SK-N-SH treated with all-trans-retinoic acid at 6 μM for 48 hours (cell line): ENCODE data around the gene KBTBD4.
"Not testable (repeated sequence)": the region's sequence is repeated elsewhere in the genome, so short reads cannot be mapped to it uniquely, and the experiment has no call there.

Experiments used
- ATAC-seq: fragments of 200-7000 bp; cut with Tn5 transposase; 3 replicates; pipeline ENCODE4 v1.9.1; 2020; ENCODE audit warnings: mild to moderate bottlenecking, moderate library complexity
- ARNTL ChIP-seq: fragments of 450-650 bp; formaldehyde crosslinking; IDR thresholded peaks from 2 replicates; pipeline ENCODE4 v1.5.0; 2020; ENCODE audit warnings: low read depth, mild to moderate bottlenecking, moderate library complexity, borderline replicate concordance
- BACH2 ChIP-seq: fragments of 250-450 bp; sonication (Bioruptor Pico); IDR thresholded peaks from 2 replicates; pipeline ENCODE4 v1.9.0; 2021; ENCODE audit warnings: mild to moderate bottlenecking, borderline replicate concordance
- ESRRG ChIP-seq: fragments of 250-450 bp; sonication (Bioruptor Pico); IDR thresholded peaks from 2 replicates; pipeline ENCODE4 v1.6.1; 2021; ENCODE audit warnings: mild to moderate bottlenecking
- GLIS3 ChIP-seq: fragments of 250-450 bp; sonication (Bioruptor Pico); IDR thresholded peaks from 2 replicates; pipeline ENCODE4 v1.5.0; 2020; ENCODE audit warnings: mild to moderate bottlenecking, moderate library complexity
- ISL1 ChIP-seq: fragments of 250-450 bp; sonication (Bioruptor Pico); IDR thresholded peaks from 2 replicates; pipeline ENCODE4 v2.1.2; 2022; ENCODE audit warnings: mild to moderate bottlenecking, moderate library complexity
- OSR1 ChIP-seq: fragments of 250-450 bp; sonication (Bioruptor Pico); IDR thresholded peaks from 2 replicates; pipeline ENCODE4 v1.8.0; 2022; ENCODE audit warnings: moderate library complexity, mild to moderate bottlenecking, inconsistent platforms
- PATZ1 ChIP-seq: fragments of 250-450 bp; sonication (Bioruptor Pico); IDR thresholded peaks from 2 replicates; pipeline ENCODE4 v1.8.0; 2020; ENCODE audit warnings: mild to moderate bottlenecking, moderate library complexity, borderline replicate concordance
- PPARA ChIP-seq: fragments of 250-450 bp; sonication (Bioruptor Pico); IDR thresholded peaks from 2 replicates; pipeline ENCODE4 v1.5.0; 2020; ENCODE audit warnings: mild to moderate bottlenecking, borderline replicate concordance
- RARB ChIP-seq: fragments of 250-450 bp; sonication (Bioruptor Pico); IDR thresholded peaks from 2 replicates; pipeline ENCODE4 v1.8.0; 2021; ENCODE audit warnings: mild to moderate bottlenecking, moderate library complexity
- SNAI2 ChIP-seq: fragments of 250-450 bp; sonication (Bioruptor Pico); IDR thresholded peaks from 2 replicates; pipeline ENCODE4 v1.5.0; 2020; ENCODE audit warnings: mild to moderate bottlenecking, moderate library complexity
- TOX ChIP-seq: fragments of 250-450 bp; sonication (Bioruptor Pico); IDR thresholded peaks from 2 replicates; pipeline ENCODE4 v1.8.0; 2021; ENCODE audit warnings: mild to moderate bottlenecking, moderate library complexity, borderline replicate concordance
- TSHZ2 ChIP-seq: fragments of 250-450 bp; sonication (Bioruptor Pico); IDR thresholded peaks from 2 replicates; pipeline ENCODE4 v1.5.0; 2020; ENCODE audit warnings: mild to moderate bottlenecking, moderate library complexity
- ZC3H10 ChIP-seq: fragments of 250-450 bp; sonication (Bioruptor Pico); IDR thresholded peaks from 2 replicates; pipeline ENCODE4 v1.5.1; 2021; ENCODE audit warnings: mild to moderate bottlenecking, moderate library complexity
- ZFP3 ChIP-seq: fragments of 250-450 bp; sonication (Bioruptor Pico); IDR thresholded peaks from 2 replicates; pipeline ENCODE4 v1.5.0; 2020; ENCODE audit warnings: mild to moderate bottlenecking, moderate library complexity
- ZFP30 ChIP-seq: fragments of 450-650 bp; formaldehyde crosslinking; IDR thresholded peaks from 2 replicates; pipeline ENCODE4 v1.5.0; 2022; ENCODE audit warnings: mild to moderate bottlenecking, moderate library complexity
- ZNF565 ChIP-seq: fragments of 450-650 bp; formaldehyde crosslinking; conservative IDR thresholded peaks from 2 replicates; pipeline ENCODE4 v1.5.0; 2020; ENCODE audit warnings: low read depth, mild to moderate bottlenecking, moderate library complexity
- ZNF8 ChIP-seq: fragments of 450-650 bp; formaldehyde crosslinking; IDR thresholded peaks from 2 replicates; pipeline ENCODE4 v1.5.0; 2020; ENCODE audit warnings: mild to moderate bottlenecking, moderate library complexity
- TF ChIP-seq, protein P1 (sequence below): fragments of 250-450 bp; sonication (Bioruptor Pico); IDR thresholded peaks from 2 replicates; pipeline ENCODE4 v1.5.1; 2021; ENCODE audit warnings: mild to moderate bottlenecking, moderate library complexity

Gene KBTBD4

GRCh38 chr11:47527186-47527585 is 51.6 kb downstream of the KBTBD4 start:
- no peak for TF ChIP-seq ZFP30 (CRISPR knock-in tag)
- TF ChIP-seq BACH2, result no peak
- no peak for TF ChIP-seq ARNTL
- TF ChIP-seq GLIS3 (CRISPR knock-in tag), result no peak
- TF ChIP-seq ISL1 (CRISPR knock-in tag), result no peak
- no peak for TF ChIP-seq TSHZ2
- no peak for TF ChIP-seq PATZ1
- no peak for TF ChIP-seq ZNF565 (CRISPR knock-in tag)
- no peak for TF ChIP-seq ZNF8
- no peak for TF ChIP-seq PPARA (CRISPR knock-in tag)
- no peak for TF ChIP-seq ESRRG (CRISPR knock-in tag)
- TF ChIP-seq, protein P1, sequence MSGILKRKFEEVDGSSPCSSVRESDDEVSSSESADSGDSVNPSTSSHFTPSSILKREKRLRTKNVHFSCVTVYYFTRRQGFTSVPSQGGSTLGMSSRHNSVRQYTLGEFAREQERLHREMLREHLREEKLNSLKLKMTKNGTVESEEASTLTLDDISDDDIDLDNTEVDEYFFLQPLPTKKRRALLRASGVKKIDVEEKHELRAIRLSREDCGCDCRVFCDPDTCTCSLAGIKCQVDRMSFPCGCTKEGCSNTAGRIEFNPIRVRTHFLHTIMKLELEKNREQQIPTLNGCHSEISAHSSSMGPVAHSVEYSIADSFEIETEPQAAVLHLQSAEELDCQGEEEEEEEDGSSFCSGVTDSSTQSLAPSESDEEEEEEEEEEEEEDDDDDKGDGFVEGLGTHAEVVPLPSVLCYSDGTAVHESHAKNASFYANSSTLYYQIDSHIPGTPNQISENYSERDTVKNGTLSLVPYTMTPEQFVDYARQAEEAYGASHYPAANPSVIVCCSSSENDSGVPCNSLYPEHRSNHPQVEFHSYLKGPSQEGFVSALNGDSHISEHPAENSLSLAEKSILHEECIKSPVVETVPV (CRISPR knock-in tag), result no peak
- no peak for ATAC-seq

- ATAC-seq, result not testable (repeated sequence)
Observed at GRCh38 chr11:47526032-47526431, 52.7 kb downstream of the KBTBD4 start.

GRCh38 chr11:47524291-47524874 is 54.4 kb downstream of the KBTBD4 start:
- ATAC-seq, result peak; percentile 39
- TF ChIP-seq ZC3H10 (CRISPR knock-in tag), result no peak
- TF ChIP-seq ZFP3, result no peak
- TF ChIP-seq, protein P1 (CRISPR knock-in tag), result no peak
- no peak for TF ChIP-seq SNAI2 (CRISPR knock-in tag)
- TF ChIP-seq ARNTL, result no peak
- no peak for TF ChIP-seq TOX (CRISPR knock-in tag)
- no peak for TF ChIP-seq PPARA (CRISPR knock-in tag)
- TF ChIP-seq RARB, result no peak
- no peak for TF ChIP-seq PATZ1
- no peak for TF ChIP-seq TSHZ2
- no peak for TF ChIP-seq OSR1 (CRISPR knock-in tag)
